SU-DHL-6 (cell line): ENCODE measurements around the gene PRKN.

ENCODE experiments used
- H2AFZ ChIP-seq: fragments of 200-600 bp; sonication (generic); 2 replicates; pipeline ENCODE4 v1.6.1; 2014; ENCODE audit warnings: low read depth, mild to moderate bottlenecking, moderate library complexity, mixed read lengths, antibody characterized with exemption, low read length; ENCODE audit not compliant: severe bottlenecking
- H3F3A ChIP-seq: fragments of 200-600 bp; shearing (Covaris generic); 2 replicates; pipeline ENCODE4 v1.6.0; 2016; ENCODE audit warnings: antibody characterized with exemption, mild to moderate bottlenecking; ENCODE audit not compliant: insufficient read depth
- H3K27ac ChIP-seq: fragments of 200-600 bp; sonication (generic); 2 replicates; pipeline ENCODE4 v1.5.1; 2016; ENCODE audit warnings: low read depth, mild to moderate bottlenecking, low read length, moderate library complexity, mixed read lengths
- H3K27me3 ChIP-seq: fragments of 200-600 bp; sonication (generic), shearing (Covaris generic); 2 replicates; pipeline ENCODE4 v1.6.0; 2014; ENCODE audit warnings: mild to moderate bottlenecking, low read length
- H3K36me3 ChIP-seq: fragments of 200-600 bp; sonication (generic); 2 replicates; pipeline ENCODE4 v1.6.1; 2014; ENCODE audit warnings: mild to moderate bottlenecking, low read length, mixed read lengths
- H3K4me2 ChIP-seq: fragments of 300-600, 200-600 bp; shearing (Covaris generic), sonication (generic); 2 replicates; pipeline ENCODE4 v1.6.0; 2014; ENCODE audit warnings: low read length, low read depth, mild to moderate bottlenecking; ENCODE audit not compliant: poor library complexity, severe bottlenecking
- H3K4me3 ChIP-seq: fragments of 200-600 bp; sonication (generic); 2 replicates; pipeline ENCODE4 v1.5.1; 2014; ENCODE audit warnings: antibody characterized with exemption, low read length, mild to moderate bottlenecking, mixed read lengths; ENCODE audit not compliant: insufficient read depth, poor library complexity, severe bottlenecking
- H3K79me2 ChIP-seq: fragments of 200-600 bp; sonication (generic); 2 replicates; pipeline ENCODE4 v1.6.1; 2014; ENCODE audit warnings: mild to moderate bottlenecking, low read length, moderate library complexity; ENCODE audit not compliant: insufficient read depth
- H3K9ac ChIP-seq: fragments of 200-600 bp; sonication (generic); 2 replicates; pipeline ENCODE4 v1.7.0; 2014; ENCODE audit warnings: mild to moderate bottlenecking, low read length
- H3K9me2 ChIP-seq: fragments of 200-600 bp; sonication (generic); replicated peaks from 2 replicates; pipeline ENCODE4 v1.6.1; 2014; ENCODE audit warnings: low read length; ENCODE audit not compliant: insufficient read depth
- H3K9me3 ChIP-seq: fragments of 200-600 bp; sonication (generic); 2 replicates; pipeline ENCODE4 v1.6.1; 2014; ENCODE audit warnings: low read length, mixed read lengths; ENCODE audit not compliant: insufficient read depth
- H4K20me1 ChIP-seq: fragments of 200-600 bp; sonication (generic); 2 replicates; pipeline ENCODE4 v1.6.1; 2014; ENCODE audit warnings: low read depth, mild to moderate bottlenecking, antibody characterized with exemption, low read length, moderate library complexity, mixed read lengths
- EZH2phosphoT487 ChIP-seq: fragments of 200-600 bp; sonication (generic), shearing (Covaris generic); conservative IDR thresholded peaks from 2 replicates; pipeline ENCODE4 v1.6.1; 2018; ENCODE audit warnings: mild to moderate bottlenecking, antibody characterized with exemption, low read length, moderate library complexity, mixed read lengths
- TF ChIP-seq, protein P1 (sequence below): fragments of 200-600 bp; sonication (generic); IDR thresholded peaks from one replicate; pipeline ENCODE4 v1.5.1; 2017; ENCODE audit warnings: antibody characterized with exemption, mild to moderate bottlenecking, low read length, moderate library complexity; ENCODE audit not compliant: insufficient read depth, poor library complexity, severe bottlenecking

The PRKN gene

DNA sequence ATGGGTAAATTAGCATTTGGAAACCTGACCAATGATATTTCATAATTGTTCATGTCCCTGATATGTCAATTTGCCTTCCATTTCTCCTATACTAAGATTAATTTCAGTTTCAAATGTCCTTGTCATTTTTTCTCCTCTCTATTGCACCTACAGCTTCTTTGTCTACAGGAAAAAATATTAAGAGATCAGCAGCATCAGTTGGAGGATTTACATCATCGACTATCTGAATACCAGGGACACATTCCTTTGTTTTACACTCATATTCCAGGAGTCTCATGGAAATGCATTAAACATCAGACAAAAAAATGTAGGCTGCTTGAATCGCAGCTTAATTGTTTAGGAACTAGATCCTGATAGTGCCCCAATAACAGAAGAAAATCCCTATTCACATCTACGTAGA lies 188.2 kb downstream of the PRKN start:
- no peaks in the 10 kb centered on the region for H3K27me3 ChIP-seq
- no peak overlapping the region for H3K4me3 ChIP-seq
- no peak overlapping the region for H3K27ac ChIP-seq
- H3K9me3 ChIP-seq = no peaks in the 10 kb centered on the region
- H3F3A ChIP-seq = no peaks in the 10 kb centered on the region
- no peak overlapping the region for H2AFZ ChIP-seq
- TF ChIP-seq, protein P1, sequence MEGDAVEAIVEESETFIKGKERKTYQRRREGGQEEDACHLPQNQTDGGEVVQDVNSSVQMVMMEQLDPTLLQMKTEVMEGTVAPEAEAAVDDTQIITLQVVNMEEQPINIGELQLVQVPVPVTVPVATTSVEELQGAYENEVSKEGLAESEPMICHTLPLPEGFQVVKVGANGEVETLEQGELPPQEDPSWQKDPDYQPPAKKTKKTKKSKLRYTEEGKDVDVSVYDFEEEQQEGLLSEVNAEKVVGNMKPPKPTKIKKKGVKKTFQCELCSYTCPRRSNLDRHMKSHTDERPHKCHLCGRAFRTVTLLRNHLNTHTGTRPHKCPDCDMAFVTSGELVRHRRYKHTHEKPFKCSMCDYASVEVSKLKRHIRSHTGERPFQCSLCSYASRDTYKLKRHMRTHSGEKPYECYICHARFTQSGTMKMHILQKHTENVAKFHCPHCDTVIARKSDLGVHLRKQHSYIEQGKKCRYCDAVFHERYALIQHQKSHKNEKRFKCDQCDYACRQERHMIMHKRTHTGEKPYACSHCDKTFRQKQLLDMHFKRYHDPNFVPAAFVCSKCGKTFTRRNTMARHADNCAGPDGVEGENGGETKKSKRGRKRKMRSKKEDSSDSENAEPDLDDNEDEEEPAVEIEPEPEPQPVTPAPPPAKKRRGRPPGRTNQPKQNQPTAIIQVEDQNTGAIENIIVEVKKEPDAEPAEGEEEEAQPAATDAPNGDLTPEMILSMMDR = no peak
- TF ChIP-seq EZH2phosphoT487 = no peak
- H3K36me3 ChIP-seq = no peaks in the 10 kb centered on the region
- no peaks in the 10 kb centered on the region for H3K9me2 ChIP-seq
- H4K20me1 ChIP-seq = no peaks in the 10 kb centered on the region
- H3K9ac ChIP-seq = no peak overlapping the region
- H3K4me2 ChIP-seq = no peak overlapping the region
- no peaks in the 10 kb centered on the region for H3K79me2 ChIP-seq

DNA sequence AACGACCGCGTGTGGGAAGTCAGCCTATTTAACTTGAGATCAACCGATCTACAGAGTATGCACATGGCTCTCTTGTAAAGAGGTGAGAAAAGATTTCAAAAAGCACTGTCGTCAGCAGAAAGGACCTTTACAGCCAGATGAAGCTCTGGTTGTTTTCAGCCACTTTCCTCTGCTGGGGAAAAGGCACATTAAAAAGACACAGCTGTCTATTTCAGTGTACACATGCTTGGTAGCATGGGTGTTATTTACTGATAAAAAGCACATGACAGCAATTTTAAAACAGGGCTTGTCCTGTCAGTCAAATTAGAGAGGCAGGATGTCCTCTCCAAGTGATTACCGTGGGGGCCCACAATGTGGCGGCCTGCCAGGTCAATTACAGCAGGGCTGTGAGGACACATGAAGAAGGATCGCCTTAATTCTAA lies 188.9 kb downstream of the PRKN start:
- Histone ChIP-seq H3K9ac (no peak overlapping the region), H3K27ac (no peak overlapping the region), H3K9me3 (no peaks in the 10 kb centered on the region), H3F3A (no peaks in the 10 kb centered on the region), H3K27me3 (no peaks in the 10 kb centered on the region), H3K4me3 (no peak overlapping the region), H3K79me2 (no peaks in the 10 kb centered on the region), H3K4me2 (no peak overlapping the region), H4K20me1 (no peaks in the 10 kb centered on the region), H3K9me2 (no peaks in the 10 kb centered on the region), H2AFZ (no peak overlapping the region), H3K36me3 (no peaks in the 10 kb centered on the region)
- TF ChIP-seq, protein P1 = no peak
- TF ChIP-seq EZH2phosphoT487 = no peak

DNA sequence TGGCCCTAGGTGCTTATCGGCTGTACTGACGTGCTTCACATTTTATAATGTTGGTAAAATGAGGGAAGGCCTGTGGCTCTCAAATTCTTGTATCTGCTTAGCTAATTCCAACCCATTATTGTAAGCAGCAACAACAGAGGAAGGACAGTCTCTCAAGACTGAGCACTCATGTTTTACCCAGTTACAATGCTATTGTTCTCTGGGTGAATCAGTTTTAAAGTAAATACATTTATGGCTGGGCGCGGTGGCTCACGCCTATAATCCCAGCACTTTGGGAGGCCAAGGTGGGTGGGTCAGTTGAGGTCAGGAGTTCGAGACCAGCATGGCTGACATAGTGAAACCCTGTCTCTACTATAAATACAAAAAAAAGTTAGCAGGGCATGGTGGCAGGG lies 194.6 kb downstream of the PRKN start:
- no peak overlapping the region for H3K9ac ChIP-seq
- H3K9me3 ChIP-seq = no peaks in the 10 kb centered on the region
- no peaks in the 10 kb centered on the region for H3K79me2 ChIP-seq
- no peaks in the 10 kb centered on the region for H4K20me1 ChIP-seq
- no peaks in the 10 kb centered on the region for H3K27me3 ChIP-seq
- no peaks in the 10 kb centered on the region for H3F3A ChIP-seq
- TF ChIP-seq, protein P1 = no peak
- no peak for TF ChIP-seq EZH2phosphoT487
- H3K4me2 ChIP-seq = no peak overlapping the region
- H2AFZ ChIP-seq = no peak overlapping the region
- H3K4me3 ChIP-seq = no peak overlapping the region
- H3K9me2 ChIP-seq = no peaks in the 10 kb centered on the region
- no peak overlapping the region for H3K27ac ChIP-seq
- H3K36me3 ChIP-seq = no peaks in the 10 kb centered on the region
